WTC11 (cell line): Measurements from ENCODE around the gene RELT. TPM values are rescaled to one million over a fixed set of nuclear protein-coding genes. Genes with fewer than 3 reads are reported as not detected.

Experiments used
- ATAC-seq: fragments of 200-7000 bp; cut with Tn5 transposase; 2 replicates; pipeline ENCODE4 v1.10.0; 2021; ENCODE audit warnings: mild to moderate bottlenecking, moderate library complexity
- CTCF ChIA-PET: fragments of 300-600 bp; sonication (Branson Sonifier 250); formaldehyde crosslinking; loops from one replicate; lab custom pipeline; 2021; ENCODE audit warnings: antibody characterized with exemption; lab: Charles Lee
- POLR2A ChIA-PET: fragments of 350-600 bp; sonication (Branson Sonifier 250); formaldehyde crosslinking; loops from one replicate; lab custom pipeline; 2021; ENCODE audit warnings: antibody characterized with exemption; lab: Charles Lee
- DNase-seq: peaks from one replicate; pipeline ENCODE4 v3.0.0; 2021; ENCODE audit warnings: low spot score
- H3K27ac Mint-ChIP-seq: 2 replicates; pipeline ENCODE4 v1.8.0; 2021; ENCODE audit warnings: mixed read lengths
- H3K27me3 Mint-ChIP-seq: 2 replicates; pipeline ENCODE4 v1.8.0; 2021; ENCODE audit warnings: low read depth, mild to moderate bottlenecking, moderate library complexity, mixed read lengths
- H3K36me3 Mint-ChIP-seq: 2 replicates; pipeline ENCODE4 v1.8.0; 2021; ENCODE audit warnings: mixed read lengths
- H3K4me1 Mint-ChIP-seq: 2 replicates; pipeline ENCODE4 v1.8.0; 2022; ENCODE audit warnings: mixed read lengths
- H3K4me3 Mint-ChIP-seq: 2 replicates; pipeline ENCODE4 v1.8.0; 2021; ENCODE audit warnings: mild to moderate bottlenecking, moderate library complexity, mixed read lengths
- H3K9me3 Mint-ChIP-seq: 2 replicates; pipeline ENCODE4 v1.8.0; 2021; ENCODE audit warnings: mixed read lengths
- ATF1 ChIP-seq: sonication (generic); formaldehyde crosslinking; IDR thresholded peaks from 2 replicates; pipeline ENCODE4 v1.8.1; 2023; ENCODE audit warnings: mild to moderate bottlenecking, moderate library complexity, missing genetic modification reagents
- CBFB ChIP-seq: sonication (generic); formaldehyde crosslinking; IDR thresholded peaks from 2 replicates; pipeline ENCODE4 v1.8.1; 2022; ENCODE audit warnings: mild to moderate bottlenecking, low read depth, missing genetic modification reagents
- CDX4 ChIP-seq: fragments of 250-450 bp; sonication (Bioruptor Pico); IDR thresholded peaks from 2 replicates; pipeline ENCODE4 v1.9.0; 2021; ENCODE audit warnings: moderate library complexity, mild to moderate bottlenecking, inconsistent platforms, borderline replicate concordance
- ELF4 ChIP-seq: sonication (generic); formaldehyde crosslinking; IDR thresholded peaks from 2 replicates; pipeline ENCODE4 v1.8.1; 2022; ENCODE audit warnings: low read depth, mild to moderate bottlenecking, moderate library complexity, missing genetic modification reagents
- EMX1 ChIP-seq: fragments of 250-450 bp; sonication (Bioruptor Pico); IDR thresholded peaks from 2 replicates; pipeline ENCODE4 v1.8.0; 2021; ENCODE audit warnings: mild to moderate bottlenecking
- ESRRA ChIP-seq: sonication (generic); formaldehyde crosslinking; IDR thresholded peaks from 2 replicates; pipeline ENCODE4 v1.8.1; 2022; ENCODE audit warnings: mild to moderate bottlenecking, missing genetic modification reagents, borderline replicate concordance
- FOXJ3 ChIP-seq: sonication (generic); formaldehyde crosslinking; IDR thresholded peaks from 2 replicates; pipeline ENCODE4 v1.9.0; 2021; ENCODE audit warnings: missing genetic modification reagents, mild to moderate bottlenecking, borderline replicate concordance
- GABPB1 ChIP-seq: sonication (generic); formaldehyde crosslinking; IDR thresholded peaks from 2 replicates; pipeline ENCODE4 v1.8.1; 2023; ENCODE audit warnings: mild to moderate bottlenecking, missing genetic modification reagents
- GTF2I ChIP-seq: fragments of 250-450 bp; sonication (Bioruptor Pico); conservative IDR thresholded peaks from 2 replicates; pipeline ENCODE4 v1.4.0; 2021; ENCODE audit warnings: mild to moderate bottlenecking
- HMGXB4 ChIP-seq: sonication (generic); formaldehyde crosslinking; IDR thresholded peaks from 2 replicates; pipeline ENCODE4 v1.8.1; 2023; ENCODE audit warnings: mild to moderate bottlenecking, moderate library complexity, missing genetic modification reagents
- IRF2 ChIP-seq: sonication (generic); formaldehyde crosslinking; IDR thresholded peaks from 2 replicates; pipeline ENCODE4 v1.8.0; 2022; ENCODE audit warnings: low read depth, missing genetic modification reagents, borderline replicate concordance
- JUN ChIP-seq: sonication (generic); formaldehyde crosslinking; IDR thresholded peaks from 2 replicates; pipeline ENCODE4 v1.8.0; 2023; ENCODE audit warnings: mild to moderate bottlenecking, missing genetic modification reagents
- KAT7 ChIP-seq: sonication (generic); formaldehyde crosslinking; IDR thresholded peaks from 2 replicates; pipeline ENCODE4 v1.8.1; 2023; ENCODE audit warnings: missing genetic modification reagents, mild to moderate bottlenecking, borderline replicate concordance
- NFATC4 ChIP-seq: fragments of 250-450 bp; sonication (Bioruptor Pico); IDR thresholded peaks from 2 replicates; pipeline ENCODE4 v1.9.0; 2021; ENCODE audit warnings: mild to moderate bottlenecking
- NFYB ChIP-seq: sonication (generic); formaldehyde crosslinking; conservative IDR thresholded peaks from 2 replicates; pipeline ENCODE4 v1.8.0; 2022; ENCODE audit warnings: low read depth, missing genetic modification reagents
- NR1H2 ChIP-seq: sonication (generic); formaldehyde crosslinking; IDR thresholded peaks from 2 replicates; pipeline ENCODE4 v1.9.0; 2021; ENCODE audit warnings: mild to moderate bottlenecking, moderate library complexity, missing genetic modification reagents
- PRRX2 ChIP-seq: fragments of 250-450 bp; sonication (Bioruptor Pico); IDR thresholded peaks from 2 replicates; pipeline ENCODE4 v1.8.0; 2021; ENCODE audit warnings: mild to moderate bottlenecking
- TCF7 ChIP-seq: sonication (generic); formaldehyde crosslinking; IDR thresholded peaks from 2 replicates; pipeline ENCODE4 v1.8.0; 2022; ENCODE audit warnings: mild to moderate bottlenecking, low read depth, missing genetic modification reagents, moderate library complexity
- TEAD1 ChIP-seq: sonication (generic); formaldehyde crosslinking; IDR thresholded peaks from 2 replicates; pipeline ENCODE4 v1.8.0; 2022; ENCODE audit warnings: mild to moderate bottlenecking, missing genetic modification reagents
- TP53 ChIP-seq: sonication (generic); formaldehyde crosslinking; IDR thresholded peaks from 2 replicates; pipeline ENCODE4 v1.8.1; 2023; ENCODE audit warnings: mild to moderate bottlenecking, missing genetic modification reagents
- ZBTB21 ChIP-seq: sonication (generic); formaldehyde crosslinking; IDR thresholded peaks from 2 replicates; pipeline ENCODE4 v1.8.1; 2023; ENCODE audit warnings: mild to moderate bottlenecking, missing genetic modification reagents, borderline replicate concordance
- ZNF138 ChIP-seq: sonication (generic); formaldehyde crosslinking; conservative IDR thresholded peaks from 2 replicates; pipeline ENCODE4 v1.8.1; 2022; ENCODE audit warnings: mild to moderate bottlenecking, moderate library complexity, missing genetic modification reagents
- ZNF219 ChIP-seq: sonication (generic); formaldehyde crosslinking; IDR thresholded peaks from 2 replicates; pipeline ENCODE4 v1.8.0; 2023; ENCODE audit warnings: missing genetic modification reagents, mild to moderate bottlenecking, borderline replicate concordance
- ZNF232 ChIP-seq: sonication (generic); formaldehyde crosslinking; IDR thresholded peaks from 2 replicates; pipeline ENCODE4 v1.8.0; 2022; ENCODE audit warnings: mild to moderate bottlenecking, missing genetic modification reagents
- ZNF317 ChIP-seq: sonication (generic); formaldehyde crosslinking; IDR thresholded peaks from 2 replicates; pipeline ENCODE4 v1.8.1; 2023; ENCODE audit warnings: low read depth, mild to moderate bottlenecking, moderate library complexity, missing genetic modification reagents, borderline replicate concordance
- total RNA-seq: library from RNA; stranded (reverse); gene quantifications from 3 replicates; pipeline ENCODE4 v1.2.3, GENCODE V29; 2021
- TF ChIP-seq, protein P1 (sequence below): fragments of 250-450 bp; sonication (Bioruptor Pico); IDR thresholded peaks from 2 replicates; pipeline ENCODE4 v1.8.0; 2021; ENCODE audit warnings: mild to moderate bottlenecking
- TF ChIP-seq, protein P2 (sequence below): sonication (generic); formaldehyde crosslinking; IDR thresholded peaks from 2 replicates; pipeline ENCODE4 v1.8.1; 2022; ENCODE audit warnings: mild to moderate bottlenecking, moderate library complexity, missing genetic modification reagents
- TF ChIP-seq, protein P3 (sequence below): sonication (generic); formaldehyde crosslinking; IDR thresholded peaks from 2 replicates; pipeline ENCODE4 v1.8.1; 2023; ENCODE audit warnings: mild to moderate bottlenecking, missing genetic modification reagents
- TF ChIP-seq, protein P4 (sequence below): sonication (generic); formaldehyde crosslinking; IDR thresholded peaks from 2 replicates; pipeline ENCODE4 v1.8.1; 2023; ENCODE audit warnings: mild to moderate bottlenecking, missing genetic modification reagents, moderate library complexity
- TF ChIP-seq, protein P5 (sequence below): fragments of 200-600 bp; IDR thresholded peaks from 2 replicates; pipeline ENCODE4 v1.8.0; 2022; ENCODE audit warnings: antibody characterized with exemption

Gene RELT
- total RNA-seq, 1 experiment from 2014 or later: 6.7 TPM

- H3K4me3 Mint-ChIP-seq: no peak overlapping the region
- ChIA-PET CTCF (interaction anchor here (0.8 to 6.8 kb wide), 10 partner anchors 27 to 261 kb away, joined by 3 to 54 read pairs (median 6); no protein-coding TSS in a partner anchor), POLR2A (no interaction called here)
- no peaks in the 10 kb centered on the region for H3K27me3 Mint-ChIP-seq
- no peak for ATAC-seq
- H3K36me3 Mint-ChIP-seq: no peaks in the 10 kb centered on the region
- no peak for TF ChIP-seq TCF7 (CRISPR knock-in tag)
- no peak for TF ChIP-seq ZBTB21 (CRISPR knock-in tag)
- TF ChIP-seq IRF2 (CRISPR knock-in tag): no peak
- no peak for TF ChIP-seq CBFB (CRISPR knock-in tag)
- TF ChIP-seq EMX1 (CRISPR knock-in tag): no peak
- no peak for TF ChIP-seq NR1H2 (CRISPR knock-in tag)
- TF ChIP-seq TEAD1 (CRISPR knock-in tag): no peak
- TF ChIP-seq, protein P1, sequence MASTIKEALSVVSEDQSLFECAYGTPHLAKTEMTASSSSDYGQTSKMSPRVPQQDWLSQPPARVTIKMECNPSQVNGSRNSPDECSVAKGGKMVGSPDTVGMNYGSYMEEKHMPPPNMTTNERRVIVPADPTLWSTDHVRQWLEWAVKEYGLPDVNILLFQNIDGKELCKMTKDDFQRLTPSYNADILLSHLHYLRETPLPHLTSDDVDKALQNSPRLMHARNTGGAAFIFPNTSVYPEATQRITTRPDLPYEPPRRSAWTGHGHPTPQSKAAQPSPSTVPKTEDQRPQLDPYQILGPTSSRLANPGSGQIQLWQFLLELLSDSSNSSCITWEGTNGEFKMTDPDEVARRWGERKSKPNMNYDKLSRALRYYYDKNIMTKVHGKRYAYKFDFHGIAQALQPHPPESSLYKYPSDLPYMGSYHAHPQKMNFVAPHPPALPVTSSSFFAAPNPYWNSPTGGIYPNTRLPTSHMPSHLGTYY: no peak
- no peak for TF ChIP-seq ATF1 (CRISPR knock-in tag)
- no peak for TF ChIP-seq CDX4 (CRISPR knock-in tag)
- TF ChIP-seq, protein P2, sequence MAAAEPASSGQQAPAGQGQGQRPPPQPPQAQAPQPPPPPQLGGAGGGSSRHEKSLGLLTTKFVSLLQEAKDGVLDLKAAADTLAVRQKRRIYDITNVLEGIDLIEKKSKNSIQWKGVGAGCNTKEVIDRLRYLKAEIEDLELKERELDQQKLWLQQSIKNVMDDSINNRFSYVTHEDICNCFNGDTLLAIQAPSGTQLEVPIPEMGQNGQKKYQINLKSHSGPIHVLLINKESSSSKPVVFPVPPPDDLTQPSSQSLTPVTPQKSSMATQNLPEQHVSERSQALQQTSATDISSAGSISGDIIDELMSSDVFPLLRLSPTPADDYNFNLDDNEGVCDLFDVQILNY (CRISPR knock-in tag): no peak
- TF ChIP-seq GTF2I: no peak
- no peak for TF ChIP-seq ELF4 (CRISPR knock-in tag)
- no peak for TF ChIP-seq PRRX2 (CRISPR knock-in tag)
- no peak for TF ChIP-seq HMGXB4 (CRISPR knock-in tag)
- TF ChIP-seq, protein P3, sequence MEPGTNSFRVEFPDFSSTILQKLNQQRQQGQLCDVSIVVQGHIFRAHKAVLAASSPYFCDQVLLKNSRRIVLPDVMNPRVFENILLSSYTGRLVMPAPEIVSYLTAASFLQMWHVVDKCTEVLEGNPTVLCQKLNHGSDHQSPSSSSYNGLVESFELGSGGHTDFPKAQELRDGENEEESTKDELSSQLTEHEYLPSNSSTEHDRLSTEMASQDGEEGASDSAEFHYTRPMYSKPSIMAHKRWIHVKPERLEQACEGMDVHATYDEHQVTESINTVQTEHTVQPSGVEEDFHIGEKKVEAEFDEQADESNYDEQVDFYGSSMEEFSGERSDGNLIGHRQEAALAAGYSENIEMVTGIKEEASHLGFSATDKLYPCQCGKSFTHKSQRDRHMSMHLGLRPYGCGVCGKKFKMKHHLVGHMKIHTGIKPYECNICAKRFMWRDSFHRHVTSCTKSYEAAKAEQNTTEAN (CRISPR knock-in tag): no peak
- no peak for TF ChIP-seq KAT7 (CRISPR knock-in tag)
- no peak for TF ChIP-seq NFYB
- no peak for TF ChIP-seq FOXJ3 (CRISPR knock-in tag)
- peaks cover 6% of the 10 kb centered on the region for H3K4me1 Mint-ChIP-seq
- H3K9me3 Mint-ChIP-seq: no peaks in the 10 kb centered on the region
- no peak for DNase-seq
- no peak overlapping the region for H3K27ac Mint-ChIP-seq
These were observed 23.4 kb downstream of the RELT start for GRCh38 chr11:73399636-73400035.

GRCh38 chr11:73400293-73400692, 24.1 kb downstream of the RELT start:
- Mint-ChIP-seq H3K4me1 (peaks cover 6% of the 10 kb centered on the region), H3K27ac (no peak overlapping the region), H3K36me3 (no peaks in the 10 kb centered on the region), H3K27me3 (no peaks in the 10 kb centered on the region), H3K9me3 (no peaks in the 10 kb centered on the region), H3K4me3 (no peak overlapping the region)
- ChIA-PET POLR2A (no interaction called here), CTCF (interaction anchor here (0.8 to 6.8 kb wide), 9 partner anchors 28 to 261 kb away, joined by 3 to 54 read pairs (median 5); no protein-coding TSS in a partner anchor)
- ATAC-seq (no peak), DNase-seq (no peak)
- TF ChIP-seq NFATC4 (CRISPR knock-in tag): no peak
- no peak for TF ChIP-seq ZNF138 (CRISPR knock-in tag)
- no peak for TF ChIP-seq KAT7 (CRISPR knock-in tag)
- TF ChIP-seq ZNF219: no peak
- TF ChIP-seq TP53: no peak
- no peak for TF ChIP-seq ZNF317 (CRISPR knock-in tag)
- no peak for TF ChIP-seq JUN (CRISPR knock-in tag)
- no peak for TF ChIP-seq GABPB1 (CRISPR knock-in tag)
- no peak for TF ChIP-seq ELF4 (CRISPR knock-in tag)
- TF ChIP-seq, protein P4, sequence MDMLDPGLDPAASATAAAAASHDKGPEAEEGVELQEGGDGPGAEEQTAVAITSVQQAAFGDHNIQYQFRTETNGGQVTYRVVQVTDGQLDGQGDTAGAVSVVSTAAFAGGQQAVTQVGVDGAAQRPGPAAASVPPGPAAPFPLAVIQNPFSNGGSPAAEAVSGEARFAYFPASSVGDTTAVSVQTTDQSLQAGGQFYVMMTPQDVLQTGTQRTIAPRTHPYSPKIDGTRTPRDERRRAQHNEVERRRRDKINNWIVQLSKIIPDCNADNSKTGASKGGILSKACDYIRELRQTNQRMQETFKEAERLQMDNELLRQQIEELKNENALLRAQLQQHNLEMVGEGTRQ (CRISPR knock-in tag): no peak
- TF ChIP-seq, protein P5, sequence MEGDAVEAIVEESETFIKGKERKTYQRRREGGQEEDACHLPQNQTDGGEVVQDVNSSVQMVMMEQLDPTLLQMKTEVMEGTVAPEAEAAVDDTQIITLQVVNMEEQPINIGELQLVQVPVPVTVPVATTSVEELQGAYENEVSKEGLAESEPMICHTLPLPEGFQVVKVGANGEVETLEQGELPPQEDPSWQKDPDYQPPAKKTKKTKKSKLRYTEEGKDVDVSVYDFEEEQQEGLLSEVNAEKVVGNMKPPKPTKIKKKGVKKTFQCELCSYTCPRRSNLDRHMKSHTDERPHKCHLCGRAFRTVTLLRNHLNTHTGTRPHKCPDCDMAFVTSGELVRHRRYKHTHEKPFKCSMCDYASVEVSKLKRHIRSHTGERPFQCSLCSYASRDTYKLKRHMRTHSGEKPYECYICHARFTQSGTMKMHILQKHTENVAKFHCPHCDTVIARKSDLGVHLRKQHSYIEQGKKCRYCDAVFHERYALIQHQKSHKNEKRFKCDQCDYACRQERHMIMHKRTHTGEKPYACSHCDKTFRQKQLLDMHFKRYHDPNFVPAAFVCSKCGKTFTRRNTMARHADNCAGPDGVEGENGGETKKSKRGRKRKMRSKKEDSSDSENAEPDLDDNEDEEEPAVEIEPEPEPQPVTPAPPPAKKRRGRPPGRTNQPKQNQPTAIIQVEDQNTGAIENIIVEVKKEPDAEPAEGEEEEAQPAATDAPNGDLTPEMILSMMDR: no peak
- TF ChIP-seq ESRRA (CRISPR knock-in tag): no peak
- TF ChIP-seq ZNF232 (CRISPR knock-in tag): no peak
- TF ChIP-seq NR1H2 (CRISPR knock-in tag): no peak
- TF ChIP-seq PRRX2 (CRISPR knock-in tag): no peak
